Right lobe of liver (tissue), 6 donors: ENCODE measurements around the gene SMIM3. TPM values are rescaled to one million over a fixed set of nuclear protein-coding genes. Genes with fewer than 3 reads are reported as not detected.
"Not testable (repeated sequence)": the region's sequence is repeated elsewhere in the genome, so short reads cannot be mapped to it uniquely, and the experiment has no call there.

ENCODE experiments used
- ATAC-seq, 4 donors: fragments of 200-7000 bp; cut with Tn5 transposase; one replicate each; pipeline ENCODE4 v1.9.1; 2020; ENCODE audit warnings: mild to moderate bottlenecking in 4 of 4, moderate library complexity in 4 of 4
- DNase-seq, 3 donors: peaks; one replicate each; pipeline ENCODE4 v3.0.0-alpha.2; 2020
- H3K27ac ChIP-seq, 3 donors: fragments of 200-600 bp; one replicate each; pipeline ENCODE4 v1.8.0; 2022
- H3K27me3 ChIP-seq, 2 donors: fragments of 200-600 bp; one replicate each; pipeline ENCODE4 v1.8.0; 2022
- H3K36me3 ChIP-seq, 4 donors: fragments of 200-600 bp; sonication (generic) in 1 of 4; one replicate each; pipeline versions ENCODE4 v1.5.1 to v1.8.0; 2017 to 2022; ENCODE audit warnings: control low read depth in 1 of 4
- H3K4me1 ChIP-seq, 4 donors: fragments of 200-600 bp; sonication (generic) in 1 of 4; one replicate each; pipeline versions ENCODE4 v1.5.1 to v1.8.0; 2017 to 2022; ENCODE audit warnings: control low read depth in 1 of 4
- H3K4me3 ChIP-seq, 3 donors: fragments of 200-600 bp; one replicate each; pipeline ENCODE4 v1.8.0; 2022
- H3K9me3 ChIP-seq, 4 donors: fragments of 200-600 bp; sonication (generic) in 1 of 4; one replicate each; pipeline versions ENCODE4 v1.5.1 to v1.8.0; 2017 to 2022; ENCODE audit warnings: control low read depth in 1 of 4
- POLR2A ChIP-seq: fragments of 450-650 bp; IDR thresholded peaks from one replicate; pipeline ENCODE4 v1.6.1; 2017; ENCODE audit warnings: antibody characterized with exemption, mild to moderate bottlenecking
- WGBS: methylation state at CpG from one replicate; pipeline ENCODE4 v1.1.6; 2018; ENCODE audit warnings: low coverage, low lambda C conversion rate; ENCODE audit not compliant: insufficient coverage; ENCODE audit errors: missing lambda C conversion rate; 5-methylcytosine and 5-hydroxymethylcytosine counted together
- intact Hi-C, 2 donors: fragments of 100-400 bp; cut with DNase I; formaldehyde crosslinking; loops; one replicate each; pipeline versions ENCODE4 v1.11.2 to v1.14.1; 2022
- total RNA-seq, 6 experiments: library from RNA; depleted of rRNA in 2 of 6; stranded (reverse); fragments of >200 nt in 2 of 6; fragmentation: NEBNext Ultra II Directional in 3 of 6; extraction: Animal tissue kit (Norgen Biotek cat#: 25700) in 3 of 6; gene quantifications; one replicate each; pipeline versions ENCODE4 v1.1.0 to v1.2.4, GENCODE V29; 2016 to 2023
- TF ChIP-seq, protein P1 (sequence below), 4 donors: fragments of 200-600 bp in 3 of 4; fragments of 450-650 bp in 1 of 4; IDR thresholded peaks; one replicate each; pipeline versions ENCODE4 v1.5.1 to v1.8.0; 2016 to 2022; ENCODE audit warnings: antibody characterized with exemption in 4 of 4, mild to moderate bottlenecking in 2 of 4
- donor health status: DM: no; HTN: yes; CAD: no.
- donor health status: DM: no; HTN: no; CAD: no.
- donor health status: DM: no; HTN: no; CAD: no.
- donor health status: DM: no; HTN: yes; CAD: no.
- donor health status: DM: no; HTN: yes; CAD: no.

The SMIM3 gene
- total RNA-seq, 6 experiments from 2014 or later, result 1.3 to 8.7 (median 3.6) TPM

DNA sequence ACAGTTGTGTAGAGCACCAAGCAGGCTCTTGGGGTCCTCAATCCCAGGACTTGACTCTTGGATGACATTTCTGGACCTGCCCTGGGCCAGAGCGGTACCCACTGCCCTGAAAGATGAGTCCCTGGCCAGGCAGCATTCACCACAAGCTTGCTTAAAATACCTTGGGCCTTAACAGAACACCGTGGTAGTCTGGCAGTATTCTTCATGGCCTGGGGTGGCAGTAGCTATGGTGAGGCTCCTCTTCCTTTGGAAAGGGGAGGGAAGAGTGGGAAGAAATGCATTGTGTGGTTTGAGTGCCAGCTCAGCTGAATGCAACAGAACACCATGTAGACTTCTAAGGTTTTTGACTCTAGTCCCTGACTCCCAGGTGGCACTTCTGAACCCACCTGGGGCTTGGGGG is 38.4 kb downstream of the SMIM3 start:
- ATAC-seq (no peak), DNase-seq (no peak)
- Histone ChIP-seq H3K36me3 (no peaks in the 10 kb centered on the region), H3K27ac (no peak overlapping the region), H3K27me3 (no peaks in the 10 kb centered on the region), H3K4me3 (no peak overlapping the region), H3K4me1 (no peaks in the 10 kb centered on the region), H3K9me3 (no peaks in the 10 kb centered on the region)
- intact Hi-C loops, result no loop called here
- TF ChIP-seq, protein P1, sequence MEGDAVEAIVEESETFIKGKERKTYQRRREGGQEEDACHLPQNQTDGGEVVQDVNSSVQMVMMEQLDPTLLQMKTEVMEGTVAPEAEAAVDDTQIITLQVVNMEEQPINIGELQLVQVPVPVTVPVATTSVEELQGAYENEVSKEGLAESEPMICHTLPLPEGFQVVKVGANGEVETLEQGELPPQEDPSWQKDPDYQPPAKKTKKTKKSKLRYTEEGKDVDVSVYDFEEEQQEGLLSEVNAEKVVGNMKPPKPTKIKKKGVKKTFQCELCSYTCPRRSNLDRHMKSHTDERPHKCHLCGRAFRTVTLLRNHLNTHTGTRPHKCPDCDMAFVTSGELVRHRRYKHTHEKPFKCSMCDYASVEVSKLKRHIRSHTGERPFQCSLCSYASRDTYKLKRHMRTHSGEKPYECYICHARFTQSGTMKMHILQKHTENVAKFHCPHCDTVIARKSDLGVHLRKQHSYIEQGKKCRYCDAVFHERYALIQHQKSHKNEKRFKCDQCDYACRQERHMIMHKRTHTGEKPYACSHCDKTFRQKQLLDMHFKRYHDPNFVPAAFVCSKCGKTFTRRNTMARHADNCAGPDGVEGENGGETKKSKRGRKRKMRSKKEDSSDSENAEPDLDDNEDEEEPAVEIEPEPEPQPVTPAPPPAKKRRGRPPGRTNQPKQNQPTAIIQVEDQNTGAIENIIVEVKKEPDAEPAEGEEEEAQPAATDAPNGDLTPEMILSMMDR (IDR thresholded peaks at IDR 0.05), result no peak
- no peak for TF ChIP-seq POLR2A
- WGBS, result no CpG with 5 or more reads among the region's 2 CpGs

DNA sequence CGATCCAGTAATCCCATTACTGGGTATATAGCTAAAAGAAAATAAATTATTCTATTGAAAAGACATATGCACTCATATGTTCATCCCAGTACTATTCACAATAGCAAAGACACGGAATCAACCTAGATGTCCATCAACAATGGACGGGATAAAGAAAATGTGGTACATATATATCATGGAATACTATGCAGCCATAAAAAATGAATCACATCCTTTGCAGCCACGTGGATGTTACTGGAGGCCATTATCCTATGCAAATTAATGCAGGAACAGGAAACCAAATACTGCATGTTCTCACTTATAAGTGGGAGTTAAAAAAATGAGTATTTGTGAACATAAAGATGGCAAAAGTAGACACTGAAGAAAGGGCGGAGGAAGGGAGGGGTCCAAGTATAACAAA is 51.2 kb downstream of the SMIM3 start:
- no peak for ATAC-seq
- no peaks in the 10 kb centered on the region for H3K4me1 ChIP-seq
- H3K4me3 ChIP-seq, result no peak overlapping the region
- 74% methylated on average over 5 of the region's 5 CpGs for WGBS
- no peaks in the 10 kb centered on the region for H3K27me3 ChIP-seq
- H3K9me3 ChIP-seq, result no peaks in the 10 kb centered on the region
- intact Hi-C loops, result no loop called here
- no peaks in the 10 kb centered on the region for H3K36me3 ChIP-seq
- no peak for DNase-seq
- H3K27ac ChIP-seq, result no peak overlapping the region
- TF ChIP-seq POLR2A, result no peak
- TF ChIP-seq, protein P1 (IDR thresholded peaks at IDR 0.05), result no peak

DNA sequence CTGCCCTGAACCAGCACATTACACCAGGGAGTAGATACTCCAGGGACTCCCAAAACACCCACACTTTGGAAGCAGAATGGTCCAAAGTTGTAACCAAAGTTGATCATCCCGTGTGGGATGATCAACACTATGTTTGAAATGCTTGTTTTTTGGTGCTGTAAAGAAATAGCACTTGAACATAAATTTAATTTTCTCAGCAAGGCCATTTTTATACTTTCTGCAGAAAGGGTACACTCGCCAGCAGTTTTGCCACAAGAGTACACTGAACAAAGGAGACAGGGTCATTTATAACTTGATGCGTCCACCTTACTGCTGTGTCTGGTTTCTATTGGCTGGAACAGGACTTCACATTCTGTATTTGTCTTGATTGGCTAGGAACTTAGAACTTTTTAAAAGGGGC is 53.3 kb downstream of the SMIM3 start:
- intact Hi-C loops, ATAC-seq: not testable (repeated sequence)
- 51% methylated on average over 3 of the region's 3 CpGs for WGBS

DNA sequence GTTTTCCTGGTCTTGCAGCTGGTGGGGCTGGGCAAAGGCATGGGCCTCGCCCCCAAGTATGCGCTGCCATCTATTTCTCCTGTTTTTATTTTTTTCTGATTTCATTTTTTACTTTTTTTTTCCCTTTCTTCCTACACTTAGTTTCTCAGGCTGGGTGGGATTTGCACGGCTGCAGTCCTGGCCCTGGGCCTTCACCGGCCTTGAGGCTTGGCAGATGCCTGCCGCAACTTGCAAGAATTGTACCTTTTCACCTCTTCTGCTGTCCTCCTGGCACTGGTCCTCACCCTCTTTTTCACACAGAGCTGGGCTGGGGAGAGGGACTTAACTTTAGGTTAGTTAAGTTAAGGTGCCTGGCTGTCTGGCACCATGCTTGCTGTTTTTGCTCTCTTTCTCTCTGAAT is 57.5 kb downstream of the SMIM3 start:
- no peak overlapping the region for H3K4me3 ChIP-seq
- no peaks in the 10 kb centered on the region for H3K27me3 ChIP-seq
- intact Hi-C loops, result no loop called here
- ATAC-seq (no peak), DNase-seq (no peak)
- peaks cover 0 to 6% (median 0%) of the 10 kb centered on the region in 4 donors for H3K9me3 ChIP-seq
- no CpG with 5 or more reads among the region's 5 CpGs for WGBS
- no peaks in the 10 kb centered on the region for H3K4me1 ChIP-seq
- no peak for TF ChIP-seq POLR2A
- TF ChIP-seq, protein P1 (IDR thresholded peaks at IDR 0.05), result no peak
- H3K27ac ChIP-seq, result no peak overlapping the region
- H3K36me3 ChIP-seq, result no peaks in the 10 kb centered on the region

More for the DNA sequence above, 53.3 kb downstream of the SMIM3 start:
- not testable (repeated sequence) for H3K36me3 ChIP-seq, H3K27me3 ChIP-seq, DNase-seq, H3K9me3 ChIP-seq, H3K4me1 ChIP-seq, H3K4me3 ChIP-seq, H3K27ac ChIP-seq

DNA sequence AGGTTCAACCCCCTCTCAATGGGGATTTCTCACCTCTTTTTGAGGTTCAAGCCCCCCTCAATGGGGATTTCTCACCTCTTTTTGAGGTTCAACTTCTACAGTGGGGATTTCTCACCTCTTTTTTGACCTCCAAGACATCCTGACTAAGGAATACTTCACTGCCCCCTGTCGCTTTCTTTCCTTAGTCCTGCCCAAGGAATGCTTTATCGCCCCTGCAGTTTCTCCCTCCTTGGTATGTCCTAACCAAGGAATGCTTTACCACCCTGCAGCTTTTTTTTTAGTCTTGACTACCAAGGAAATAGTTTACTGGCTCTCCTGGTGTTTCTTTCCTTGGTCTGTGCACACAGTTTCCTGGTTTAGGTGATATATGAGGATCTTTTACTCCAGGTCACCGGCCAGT is 58.1 kb downstream of the SMIM3 start:
- Histone ChIP-seq H3K27me3 (no peaks in the 10 kb centered on the region), H3K4me1 (no peaks in the 10 kb centered on the region), H3K4me3 (no peak overlapping the region), H3K27ac (no peak overlapping the region), H3K36me3 (no peaks in the 10 kb centered on the region), H3K9me3 (peaks cover 0 to 6% (median 0%) of the 10 kb centered on the region in 4 donors)
- no peak for DNase-seq
- intact Hi-C loops, result no loop called here
- TF ChIP-seq, protein P1 (IDR thresholded peaks at IDR 0.05), result no peak
- no peak for TF ChIP-seq POLR2A
- no peak for ATAC-seq
- 64% methylated on average over 2 of the region's 3 CpGs for WGBS

DNA sequence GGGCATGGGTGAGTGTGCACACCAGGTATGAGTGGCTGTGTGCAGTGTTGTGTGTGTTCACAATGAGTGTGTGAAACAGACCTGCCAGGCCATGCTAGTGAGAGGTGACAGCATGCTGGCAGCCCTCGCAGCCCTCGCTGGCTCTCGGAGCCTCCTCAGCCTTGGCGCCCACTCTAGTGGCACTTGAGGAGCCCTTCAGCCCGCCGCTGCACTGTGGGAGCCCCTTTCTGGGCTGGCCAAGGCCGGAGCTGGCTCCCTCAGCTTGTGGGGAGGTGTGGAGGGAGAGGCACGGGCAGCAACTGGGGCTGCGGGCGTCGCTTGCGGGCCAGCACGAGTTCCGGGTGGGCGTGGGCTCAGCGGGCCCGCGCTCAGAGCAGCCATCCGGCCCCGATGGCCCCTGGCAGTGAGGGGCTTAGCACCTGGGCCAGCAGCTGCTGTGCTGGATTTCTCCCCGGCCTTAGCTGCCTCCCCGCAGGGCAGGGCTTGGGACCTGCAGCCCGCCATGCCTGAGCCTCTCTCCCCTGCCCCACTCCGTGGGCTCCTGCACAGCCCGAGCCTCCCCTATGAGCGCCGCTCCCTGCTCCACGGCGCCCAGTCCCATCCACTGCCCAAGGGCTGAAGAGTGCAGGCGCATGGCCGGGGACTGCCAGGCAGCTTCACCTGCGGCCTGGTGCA is 66.8 kb downstream of the SMIM3 start:
- H3K4me1 ChIP-seq, H3K36me3 ChIP-seq, H3K27ac ChIP-seq, ATAC-seq, intact Hi-C loops, H3K4me3 ChIP-seq, DNase-seq, H3K9me3 ChIP-seq, H3K27me3 ChIP-seq: not testable (repeated sequence)
- no CpG with 5 or more reads among the region's 32 CpGs for WGBS

DNA sequence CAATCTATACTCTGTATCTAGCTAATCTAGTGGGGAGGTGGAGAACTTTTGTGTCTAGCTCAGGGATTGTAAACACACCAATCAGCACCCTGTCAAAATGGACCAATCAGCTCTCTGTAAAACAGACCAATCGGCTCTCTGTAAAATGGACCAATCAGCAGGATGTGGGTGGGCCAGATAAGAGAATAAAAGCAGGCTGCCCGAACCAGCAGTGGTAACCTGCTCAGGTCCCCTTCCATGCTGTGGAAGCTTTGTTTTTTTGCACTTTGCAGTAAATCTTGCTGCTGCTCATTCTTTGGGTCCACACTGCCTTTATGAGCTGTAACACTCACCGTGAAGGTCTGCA is 67.7 kb downstream of the SMIM3 start, which contains the start of gene IRGM:
TSS of gene IRGM (plus strand) at position 214 of the 346 bp plus-strand sequence. CDS start 1,603 bp downstream, outside the sequence.
- H3K9me3 ChIP-seq, intact Hi-C loops, H3K27me3 ChIP-seq, H3K4me3 ChIP-seq, ATAC-seq, H3K4me1 ChIP-seq, DNase-seq, H3K36me3 ChIP-seq, H3K27ac ChIP-seq: not testable (repeated sequence)
- WGBS, result 20% methylated on average over 1 of the region's 3 CpGs
